Peyer's patch (tissue), 4 donors: ENCODE measurements around the gene UTS2B.

ENCODE experiments used
- POLR2A ChIP-seq, 2 donors: fragments of 450-650 bp; IDR thresholded peaks; one replicate each; pipeline ENCODE4 v1.5.1; 2017; ENCODE audit warnings: antibody characterized with exemption in 2 of 2, mild to moderate bottlenecking in 2 of 2, moderate library complexity in 2 of 2
- TF ChIP-seq, protein P1 (sequence below), 6 experiments: fragments of 450-650 bp in 4 of 6; fragments of 200-600 bp in 2 of 6; sonication (generic) in 1 of 6; IDR thresholded peaks; one replicate each; pipeline ENCODE4 v1.5.1; 2017 to 2019; ENCODE audit warnings: antibody characterized with exemption in 6 of 6, mild to moderate bottlenecking in 3 of 6, moderate library complexity in 1 of 6

DNA sequence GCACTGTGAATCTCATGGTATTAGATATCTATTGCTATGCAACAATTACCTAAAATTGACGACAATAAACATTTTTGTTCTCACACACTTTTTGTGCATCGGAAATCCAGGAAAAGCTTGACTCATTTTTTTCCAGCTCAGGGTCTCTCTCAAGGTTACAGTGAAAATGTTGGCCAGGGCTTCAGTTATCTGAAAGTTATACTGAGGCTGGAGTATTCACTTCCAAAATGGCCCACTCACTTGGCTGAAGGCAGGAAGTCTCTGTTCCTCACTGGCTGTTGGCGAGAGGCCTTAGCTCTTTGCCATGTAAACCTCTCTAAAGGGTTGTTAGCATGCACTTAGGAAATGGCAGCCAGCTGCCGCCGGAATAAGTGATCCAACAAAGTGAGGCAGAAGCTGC is 89.8 kb downstream of the UTS2B start:
- TF ChIP-seq POLR2A (IDR thresholded peaks at IDR 0.05): no peak
- TF ChIP-seq, protein P1, sequence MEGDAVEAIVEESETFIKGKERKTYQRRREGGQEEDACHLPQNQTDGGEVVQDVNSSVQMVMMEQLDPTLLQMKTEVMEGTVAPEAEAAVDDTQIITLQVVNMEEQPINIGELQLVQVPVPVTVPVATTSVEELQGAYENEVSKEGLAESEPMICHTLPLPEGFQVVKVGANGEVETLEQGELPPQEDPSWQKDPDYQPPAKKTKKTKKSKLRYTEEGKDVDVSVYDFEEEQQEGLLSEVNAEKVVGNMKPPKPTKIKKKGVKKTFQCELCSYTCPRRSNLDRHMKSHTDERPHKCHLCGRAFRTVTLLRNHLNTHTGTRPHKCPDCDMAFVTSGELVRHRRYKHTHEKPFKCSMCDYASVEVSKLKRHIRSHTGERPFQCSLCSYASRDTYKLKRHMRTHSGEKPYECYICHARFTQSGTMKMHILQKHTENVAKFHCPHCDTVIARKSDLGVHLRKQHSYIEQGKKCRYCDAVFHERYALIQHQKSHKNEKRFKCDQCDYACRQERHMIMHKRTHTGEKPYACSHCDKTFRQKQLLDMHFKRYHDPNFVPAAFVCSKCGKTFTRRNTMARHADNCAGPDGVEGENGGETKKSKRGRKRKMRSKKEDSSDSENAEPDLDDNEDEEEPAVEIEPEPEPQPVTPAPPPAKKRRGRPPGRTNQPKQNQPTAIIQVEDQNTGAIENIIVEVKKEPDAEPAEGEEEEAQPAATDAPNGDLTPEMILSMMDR (IDR thresholded peaks at IDR 0.05): no peak
